ENCODE measurements around the gene ACR. TPM values are rescaled to one million over a fixed set of nuclear protein-coding genes. Genes with fewer than 3 reads are reported as not detected.

Gene ACR
- 2.8 TPM for total RNA-seq (ENCODE audit: unreplicated experiment)
- long read RNA-seq = 0 reads

GRCh38 chr22:50737728-50738648 lies at the start of gene ACR:
Gene ACR (plus strand): TSS chr22:50738204. CDS start chr22:50738236, 32 bp downstream.
- DNase-seq (ENCODE audit: low spot score) = peak; percentile 9
- H3K4me3 Mint-ChIP-seq (ENCODE audit: unreplicated experiment) = peak within 1 kb of the TSS; percentile 71
- H3K36me3 Mint-ChIP-seq (ENCODE audit: low read depth, unreplicated experiment) = peaks cover 17% of the 10 kb centered on the region
- H3K4me1 Mint-ChIP-seq (ENCODE audit: unreplicated experiment) = peaks cover 4% of the 10 kb centered on the region
- no peaks in the 10 kb centered on the region for H3K9me3 Mint-ChIP-seq (ENCODE audit: unreplicated experiment)
- peaks cover 48% of the 10 kb centered on the region for H3K27me3 Mint-ChIP-seq (ENCODE audit: unreplicated experiment)
- peak within 1 kb of the TSS; percentile 49 for H3K27ac Mint-ChIP-seq (ENCODE audit: unreplicated experiment)
- TF ChIP-seq CTCF (IDR thresholded peaks at IDR 0.05; ENCODE audit: unreplicated experiment) = no peak

GRCh38 chr22:50688448-50688847 lies 49.6 kb upstream of the ACR start:
- no peak for DNase-seq (ENCODE audit: low spot score)
- no peak for TF ChIP-seq CTCF (IDR thresholded peaks at IDR 0.05; ENCODE audit: unreplicated experiment)
- peaks cover 69% of the 10 kb centered on the region for H3K36me3 Mint-ChIP-seq (ENCODE audit: low read depth, unreplicated experiment)
- no peak overlapping the region for H3K27ac Mint-ChIP-seq (ENCODE audit: unreplicated experiment)
- H3K4me3 Mint-ChIP-seq (ENCODE audit: unreplicated experiment) = peak overlapping the region; percentile 57
- H3K27me3 Mint-ChIP-seq (ENCODE audit: unreplicated experiment) = peaks cover 23% of the 10 kb centered on the region
- H3K4me1 Mint-ChIP-seq (ENCODE audit: unreplicated experiment) = peaks cover 50% of the 10 kb centered on the region
- H3K9me3 Mint-ChIP-seq (ENCODE audit: unreplicated experiment) = no peaks in the 10 kb centered on the region

GRCh38 chr22:50691521-50691920 lies 46.5 kb upstream of the ACR start:
- Mint-ChIP-seq H3K9me3 (ENCODE audit: unreplicated experiment) (no peaks in the 10 kb centered on the region), H3K27me3 (ENCODE audit: unreplicated experiment) (peaks cover 25% of the 10 kb centered on the region), H3K4me3 (ENCODE audit: unreplicated experiment) (peak overlapping the region; percentile 38), H3K27ac (ENCODE audit: unreplicated experiment) (no peak overlapping the region), H3K36me3 (ENCODE audit: low read depth, unreplicated experiment) (peaks cover 80% of the 10 kb centered on the region), H3K4me1 (ENCODE audit: unreplicated experiment) (peaks cover 60% of the 10 kb centered on the region)
- no peak for DNase-seq (ENCODE audit: low spot score)
- TF ChIP-seq CTCF (IDR thresholded peaks at IDR 0.05; ENCODE audit: unreplicated experiment) = peak; percentile 58

- no peak for TF ChIP-seq CTCF (IDR thresholded peaks at IDR 0.05; ENCODE audit: unreplicated experiment)
- peak overlapping the region; percentile 64 for H3K27ac Mint-ChIP-seq (ENCODE audit: unreplicated experiment)
- no peaks in the 10 kb centered on the region for H3K9me3 Mint-ChIP-seq (ENCODE audit: unreplicated experiment)
- H3K27me3 Mint-ChIP-seq (ENCODE audit: unreplicated experiment) = peaks cover 28% of the 10 kb centered on the region
- H3K4me3 Mint-ChIP-seq (ENCODE audit: unreplicated experiment) = peak overlapping the region; percentile 52
- H3K36me3 Mint-ChIP-seq (ENCODE audit: low read depth, unreplicated experiment) = peaks cover 72% of the 10 kb centered on the region
- no peak for DNase-seq (ENCODE audit: low spot score)
- H3K4me1 Mint-ChIP-seq (ENCODE audit: unreplicated experiment) = peaks cover 57% of the 10 kb centered on the region
These were observed 44.5 kb upstream of the ACR start for GRCh38 chr22:50693462-50693861.

- H3K27me3 Mint-ChIP-seq (ENCODE audit: unreplicated experiment) = peaks cover 31% of the 10 kb centered on the region
- DNase-seq (ENCODE audit: low spot score) = no peak
These were observed 43.9 kb upstream of the ACR start for GRCh38 chr22:50694099-50694605.

More at GRCh38 chr22:50694099-50694605, 43.9 kb upstream of the ACR start:
- TF ChIP-seq CTCF (IDR thresholded peaks at IDR 0.05; ENCODE audit: unreplicated experiment) = no peak
- H3K4me1 Mint-ChIP-seq (ENCODE audit: unreplicated experiment) = peaks cover 56% of the 10 kb centered on the region
- H3K27ac Mint-ChIP-seq (ENCODE audit: unreplicated experiment) = peak overlapping the region; percentile 20
- no peak overlapping the region for H3K4me3 Mint-ChIP-seq (ENCODE audit: unreplicated experiment)
- peaks cover 71% of the 10 kb centered on the region for H3K36me3 Mint-ChIP-seq (ENCODE audit: low read depth, unreplicated experiment)
- no peaks in the 10 kb centered on the region for H3K9me3 Mint-ChIP-seq (ENCODE audit: unreplicated experiment)

Data from endothelial cell (in vitro differentiated cells).